Lower leg skin (tissue), 4 donors: ENCODE data around the gene THBS1. TPM values are rescaled to one million over a fixed set of nuclear protein-coding genes. Genes with fewer than 3 reads are reported as not detected.

Experiments
- DNase-seq, 2 donors: peaks; one replicate each; pipeline ENCODE4 v3.0.0-alpha.2; 2019; ENCODE audit warnings: low spot score in 2 of 2
- H3K4me3 ChIP-seq: fragments of 200-600 bp; sonication (generic); 2 replicates; pipeline ENCODE4 v1.5.1; 2017; ENCODE audit warnings: mild to moderate bottlenecking, low read depth; ENCODE audit not compliant: poor library complexity, severe bottlenecking
- CTCF ChIP-seq, 3 donors: fragments of 450-650 bp; IDR thresholded peaks; one replicate each; pipeline ENCODE4 v1.5.1; 2016; ENCODE audit warnings: antibody characterized with exemption in 3 of 3, mild to moderate bottlenecking in 3 of 3, moderate library complexity in 2 of 3
- POLR2A ChIP-seq, 2 donors: fragments of 450-650 bp; IDR thresholded peaks; one replicate each; pipeline ENCODE4 v1.6.1; 2016 to 2017; ENCODE audit warnings: antibody characterized with exemption in 2 of 2, mild to moderate bottlenecking in 1 of 2, moderate library complexity in 1 of 2
- WGBS, 2 donors: methylation state at CpG; one replicate each; pipeline ENCODE4 v1.1.5; 2018; 5-methylcytosine and 5-hydroxymethylcytosine counted together
- intact Hi-C: fragments of 100-400 bp; cut with DNase I; formaldehyde crosslinking; loops from one replicate; pipeline ENCODE4 v1.15.0; 2023; ENCODE audit warnings: low total_unique reads
- total RNA-seq, 4 donors: library from RNA; depleted of rRNA; stranded (reverse); fragments of >200 nt; gene quantifications; one replicate each; pipeline ENCODE4 v1.1.0, GENCODE V29; 2016

The THBS1 gene
- total RNA-seq, 4 donors from 2014 or later: 84.7 to 158 (median 103) TPM

DNA sequence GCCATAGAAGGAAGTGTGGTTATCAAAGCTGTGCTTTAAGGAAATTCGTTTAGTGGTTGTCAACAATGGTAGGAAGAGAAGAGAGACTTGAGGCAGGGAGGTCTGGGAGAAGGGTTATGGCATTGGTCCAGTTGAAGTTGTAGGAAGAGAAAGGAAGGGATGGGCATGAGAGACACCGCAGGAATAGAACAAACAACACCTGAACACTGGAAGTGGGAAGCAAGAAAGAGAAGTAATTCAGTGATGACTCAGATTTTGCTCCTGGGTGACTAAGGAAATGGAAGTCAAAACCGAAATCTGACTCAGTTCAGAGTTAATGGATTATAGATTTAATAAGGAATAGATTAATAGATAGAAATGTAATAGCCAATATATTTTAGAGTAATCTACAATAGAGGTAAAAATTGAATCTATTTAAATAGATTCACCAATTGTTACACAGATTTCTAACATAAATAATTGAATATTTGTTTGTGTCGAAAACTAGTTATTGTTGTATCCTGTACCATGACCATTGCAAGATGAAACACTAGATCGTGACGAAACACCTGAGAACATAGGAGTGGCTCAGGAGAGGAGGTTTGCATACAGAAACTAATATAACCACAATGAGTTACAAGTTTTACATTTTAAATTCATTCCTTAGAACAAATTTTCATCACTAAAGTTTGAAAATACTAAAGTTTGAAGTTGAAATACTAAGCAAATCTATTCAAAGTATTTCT, 36.0 kb downstream of the THBS1 start:
- TF ChIP-seq CTCF (IDR thresholded peaks at IDR 0.05): no peak
- TF ChIP-seq POLR2A (IDR thresholded peaks at IDR 0.05): no peak
- DNase-seq: no peak
- intact Hi-C loops: no loop called here
- H3K4me3 ChIP-seq: no peak overlapping the region
- 76 to 78% methylated on average over 6 of the region's 6 CpGs for WGBS, 2 donors

DNA sequence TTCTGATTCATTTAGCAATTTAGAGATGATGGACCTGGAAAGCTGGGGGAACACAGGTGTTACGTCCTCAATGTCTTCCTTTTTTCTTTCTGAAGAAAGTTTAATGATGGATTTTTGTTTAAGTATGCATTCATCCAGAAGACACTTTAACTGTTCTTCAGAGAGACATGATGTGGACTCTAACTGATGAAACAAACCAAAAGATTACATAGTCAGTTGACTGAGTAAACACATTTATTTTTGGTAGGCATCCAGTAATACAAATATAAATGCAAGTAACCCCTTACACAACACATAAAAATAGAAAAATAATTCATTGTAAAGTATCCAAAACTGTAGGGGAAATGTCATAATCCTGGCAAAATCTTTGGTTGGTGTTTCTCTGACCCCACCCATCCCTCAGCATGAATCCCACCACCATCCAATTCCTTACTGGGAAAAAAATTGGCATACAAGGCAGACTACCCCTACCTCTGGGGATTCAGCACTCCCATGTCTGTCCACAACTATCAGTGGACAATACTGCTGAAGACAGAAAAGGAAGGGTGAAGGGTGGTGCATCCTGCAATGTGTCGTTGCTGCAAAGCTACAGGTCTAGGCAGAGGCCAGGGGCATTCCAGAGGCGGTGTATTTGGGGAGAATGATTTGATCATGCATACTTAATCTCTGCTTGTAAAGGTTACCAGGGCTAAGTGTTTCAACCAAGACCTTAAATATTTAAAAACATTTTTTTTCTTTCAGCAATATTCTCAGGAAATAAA, 37.4 kb downstream of the THBS1 start:
- intact Hi-C loops: no loop called here
- H3K4me3 ChIP-seq: no peak overlapping the region
- WGBS, 2 donors: 48 to 58% methylated on average over 3 of the region's 3 CpGs
- no peak for DNase-seq
- no peak for TF ChIP-seq POLR2A (IDR thresholded peaks at IDR 0.05)
- TF ChIP-seq CTCF (IDR thresholded peaks at IDR 0.05): no peak

DNA sequence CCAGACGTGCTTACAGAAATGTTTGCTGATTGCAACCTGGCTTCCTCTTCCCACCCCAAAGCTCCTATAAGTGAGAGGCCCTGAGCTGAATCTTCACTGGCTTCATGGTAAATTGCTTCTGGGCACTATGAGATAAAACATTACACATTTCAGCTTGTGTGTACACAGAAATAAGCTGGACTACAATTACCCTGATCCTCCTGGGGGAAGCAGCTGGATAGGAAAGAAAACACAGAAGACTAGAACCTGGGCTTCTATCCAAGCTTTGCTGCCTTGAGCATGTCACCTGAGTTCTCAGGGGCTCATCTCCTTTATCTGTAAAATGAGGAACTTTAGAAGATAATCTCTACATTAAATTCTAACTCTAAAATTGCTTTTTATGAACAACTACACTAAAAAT, 40.3 kb downstream of the THBS1 start:
- WGBS, 2 donors: 91 to 92% methylated on average over 1 of the region's 1 CpG
- no peak for DNase-seq
- no peak overlapping the region for H3K4me3 ChIP-seq
- intact Hi-C loops: no loop called here
- TF ChIP-seq CTCF (IDR thresholded peaks at IDR 0.05): no peak
- no peak for TF ChIP-seq POLR2A (IDR thresholded peaks at IDR 0.05)

GRCh38 chr15:39621976-39622375, 41.1 kb downstream of the THBS1 start:
- intact Hi-C loops: no loop called here
- H3K4me3 ChIP-seq: no peak overlapping the region
- TF ChIP-seq POLR2A (IDR thresholded peaks at IDR 0.05): no peak
- TF ChIP-seq CTCF (IDR thresholded peaks at IDR 0.05): no peak
- 54 to 56% methylated on average over 1 of the region's 1 CpG for WGBS, 2 donors
- no peak for DNase-seq

DNA sequence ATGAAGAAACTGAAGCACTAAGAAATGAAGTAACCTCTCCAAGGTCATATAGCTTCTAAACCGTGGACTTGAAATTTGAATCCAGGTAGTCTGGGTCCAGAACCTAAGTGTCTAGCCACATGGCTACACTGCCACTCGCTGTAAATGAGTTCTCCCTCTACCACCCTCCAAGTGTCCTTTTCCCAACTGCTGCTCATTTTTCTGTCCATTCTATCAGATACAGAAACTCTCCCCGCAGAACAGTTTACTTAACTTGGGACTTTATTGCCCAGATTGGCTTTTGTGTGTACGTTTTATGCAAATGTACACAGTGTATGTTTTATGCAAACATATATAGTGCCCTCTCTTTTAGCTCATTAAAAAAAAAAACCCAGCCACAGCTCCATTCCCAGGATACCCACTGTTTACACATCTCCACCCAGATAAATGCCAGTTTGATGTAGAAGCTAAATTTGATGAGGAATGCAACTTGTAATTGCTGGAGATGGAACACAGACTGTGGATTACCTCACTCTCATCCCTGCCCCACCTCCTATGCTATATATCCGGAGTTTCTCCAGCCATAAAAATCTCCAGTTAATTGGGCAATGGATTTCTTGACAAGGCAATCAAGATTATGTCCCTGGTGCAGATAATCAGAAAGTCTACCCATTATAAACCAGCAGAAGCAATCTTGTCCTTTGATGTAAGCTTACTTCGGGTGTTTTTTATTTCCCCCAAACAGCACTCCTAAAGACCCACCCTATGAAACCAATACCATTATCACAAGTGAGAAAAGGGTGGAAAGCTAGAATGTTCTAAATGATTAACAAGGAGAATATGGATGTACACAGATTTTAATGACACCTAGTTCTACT, 42.0 kb downstream of the THBS1 start:
- 83% methylated on average over 6 of the region's 6 CpGs for WGBS, 2 donors
- intact Hi-C loops: no loop called here
- no peak for DNase-seq

More for the DNA sequence above, 42.0 kb downstream of the THBS1 start:
- no peak overlapping the region for H3K4me3 ChIP-seq
- TF ChIP-seq CTCF (IDR thresholded peaks at IDR 0.05) (no peak), POLR2A (IDR thresholded peaks at IDR 0.05) (no peak)
